Right lobe of liver (tissue), 6 donors: ENCODE results near the gene ERI3. TPM values are rescaled to one million over a fixed set of nuclear protein-coding genes. Genes with fewer than 3 reads are reported as not detected.

Source experiments
- ATAC-seq, 4 donors: fragments of 200-7000 bp; cut with Tn5 transposase; one replicate each; pipeline ENCODE4 v1.9.1; 2020; ENCODE audit warnings: mild to moderate bottlenecking in 4 of 4, moderate library complexity in 4 of 4
- DNase-seq, 3 donors: peaks; one replicate each; pipeline ENCODE4 v3.0.0-alpha.2; 2020
- H3K27ac ChIP-seq, 3 donors: fragments of 200-600 bp; one replicate each; pipeline ENCODE4 v1.8.0; 2022
- H3K27me3 ChIP-seq, 2 donors: fragments of 200-600 bp; one replicate each; pipeline ENCODE4 v1.8.0; 2022
- H3K36me3 ChIP-seq, 4 donors: fragments of 200-600 bp; sonication (generic) in 1 of 4; one replicate each; pipeline versions ENCODE4 v1.5.1 to v1.8.0; 2017 to 2022; ENCODE audit warnings: control low read depth in 1 of 4
- H3K4me1 ChIP-seq, 4 donors: fragments of 200-600 bp; sonication (generic) in 1 of 4; one replicate each; pipeline versions ENCODE4 v1.5.1 to v1.8.0; 2017 to 2022; ENCODE audit warnings: control low read depth in 1 of 4
- H3K4me3 ChIP-seq, 3 donors: fragments of 200-600 bp; one replicate each; pipeline ENCODE4 v1.8.0; 2022
- H3K9me3 ChIP-seq, 4 donors: fragments of 200-600 bp; sonication (generic) in 1 of 4; one replicate each; pipeline versions ENCODE4 v1.5.1 to v1.8.0; 2017 to 2022; ENCODE audit warnings: control low read depth in 1 of 4
- CTCF ChIP-seq, 4 donors: fragments of 200-600 bp in 3 of 4; fragments of 450-650 bp in 1 of 4; IDR thresholded peaks; one replicate each; pipeline versions ENCODE4 v1.5.1 to v1.8.0; 2016 to 2022; ENCODE audit warnings: antibody characterized with exemption in 4 of 4, mild to moderate bottlenecking in 2 of 4
- POLR2A ChIP-seq: fragments of 450-650 bp; IDR thresholded peaks from one replicate; pipeline ENCODE4 v1.6.1; 2017; ENCODE audit warnings: antibody characterized with exemption, mild to moderate bottlenecking
- WGBS: methylation state at CpG from one replicate; pipeline ENCODE4 v1.1.6; 2018; ENCODE audit warnings: low coverage, low lambda C conversion rate; ENCODE audit not compliant: insufficient coverage; ENCODE audit errors: missing lambda C conversion rate; 5-methylcytosine and 5-hydroxymethylcytosine counted together
- intact Hi-C, 2 donors: fragments of 100-400 bp; cut with DNase I; formaldehyde crosslinking; loops; one replicate each; pipeline versions ENCODE4 v1.11.2 to v1.14.1; 2022
- total RNA-seq, 6 experiments: library from RNA; depleted of rRNA in 2 of 6; stranded (reverse); fragments of >200 nt in 2 of 6; fragmentation: NEBNext Ultra II Directional in 3 of 6; extraction: Animal tissue kit (Norgen Biotek cat#: 25700) in 3 of 6; gene quantifications; one replicate each; pipeline versions ENCODE4 v1.1.0 to v1.2.4, GENCODE V29; 2016 to 2023
- donor health status: DM: no; HTN: yes; CAD: no.
- donor health status: DM: no; HTN: no; CAD: no.
- donor health status: DM: no; HTN: no; CAD: no.
- donor health status: DM: no; HTN: yes; CAD: no.
- donor health status: DM: no; HTN: yes; CAD: no.

Gene ERI3
- total RNA-seq, 6 experiments from 2014 or later = 20.6 to 30.6 (median 23.8) TPM

GRCh38 chr1:44354268-44354839 is 703 bp downstream of the ERI3 start:
- Histone ChIP-seq H3K4me3 (peak overlapping the region; percentile 75 to 87 (median 85)), H3K27ac (no peak overlapping the region), H3K36me3 (no peaks in the 10 kb centered on the region), H3K4me1 (peaks cover 0 to 9% (median 3%) of the 10 kb centered on the region in 4 donors), H3K27me3 (no peaks in the 10 kb centered on the region), H3K9me3 (no peaks in the 10 kb centered on the region)
- intact Hi-C loops = no loop called here
- TF ChIP-seq POLR2A (no peak), CTCF (IDR thresholded peaks at IDR 0.05) (no peak)
- ATAC-seq (no peak), DNase-seq (no peak)
- WGBS = 53% methylated on average over 10 of the region's 10 CpGs

- DNase-seq = no peak
- TF ChIP-seq POLR2A = no peak
- TF ChIP-seq CTCF (IDR thresholded peaks at IDR 0.05) = no peak
- intact Hi-C loops = no loop called here
- Histone ChIP-seq H3K27ac (no peak overlapping the region), H3K4me3 (no peak overlapping the region), H3K36me3 (no peaks in the 10 kb centered on the region), H3K27me3 (no peaks in the 10 kb centered on the region), H3K4me1 (peaks cover 0 to 9% (median 3%) of the 10 kb centered on the region in 4 donors), H3K9me3 (no peaks in the 10 kb centered on the region)
- ATAC-seq = no peak
- 71% methylated on average over 1 of the region's 1 CpG for WGBS
Measured at GRCh38 chr1:44353604-44354003, 1.5 kb downstream of the ERI3 start.

DNA sequence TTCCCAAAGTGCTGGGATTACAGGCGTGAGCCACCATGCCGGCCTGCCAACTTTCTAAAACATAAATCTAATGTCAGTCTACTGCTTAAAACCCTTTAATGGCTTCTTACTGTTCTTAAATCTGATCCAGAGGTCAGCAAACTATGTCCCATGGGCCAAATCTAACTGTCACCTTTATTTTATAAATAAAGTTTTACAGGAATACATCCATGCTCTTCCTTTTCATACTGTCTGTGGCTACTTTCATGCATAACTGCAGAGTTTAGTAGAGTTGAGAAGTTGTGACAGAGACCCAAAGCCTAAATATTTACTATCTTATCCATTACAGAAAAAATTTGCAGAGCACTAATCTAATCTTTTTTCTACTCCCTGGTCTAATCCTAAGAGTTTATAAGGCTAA is 3.8 kb downstream of the ERI3 start:
- ATAC-seq (no peak), DNase-seq (no peak)
- Histone ChIP-seq H3K27ac (no peak overlapping the region), H3K27me3 (no peaks in the 10 kb centered on the region), H3K4me3 (no peak overlapping the region), H3K9me3 (no peaks in the 10 kb centered on the region), H3K4me1 (peaks cover 0 to 9% (median 3%) of the 10 kb centered on the region in 4 donors), H3K36me3 (no peaks in the 10 kb centered on the region)
- intact Hi-C loops = no loop called here
- 94% methylated on average over 2 of the region's 2 CpGs for WGBS
- TF ChIP-seq CTCF (IDR thresholded peaks at IDR 0.05) (no peak), POLR2A (no peak)

DNA sequence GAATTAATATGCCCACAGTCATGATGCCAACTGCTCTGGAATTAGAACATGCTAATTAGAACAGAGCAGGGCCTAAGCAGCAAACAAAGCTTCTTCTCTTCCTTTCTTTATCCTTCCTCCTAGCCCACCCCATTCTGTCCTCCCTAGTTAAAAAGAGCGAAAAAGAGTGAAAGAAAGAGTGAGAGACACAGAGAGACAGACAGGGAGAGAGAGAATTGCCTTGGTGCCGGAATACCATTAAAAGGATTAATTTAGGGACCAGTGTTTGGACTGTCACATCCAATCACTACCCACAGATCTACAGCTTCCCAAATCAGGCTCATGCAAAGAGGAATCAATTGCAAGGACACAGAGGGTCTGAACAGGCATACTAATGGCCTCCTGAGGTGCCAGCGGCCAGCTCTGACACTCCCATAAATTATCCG is 7.0 kb downstream of the ERI3 start:
- no peak overlapping the region for H3K27ac ChIP-seq
- no peak for TF ChIP-seq CTCF (IDR thresholded peaks at IDR 0.05)
- no peak for TF ChIP-seq POLR2A
- H3K36me3 ChIP-seq = no peaks in the 10 kb centered on the region
- ATAC-seq (no peak), DNase-seq (no peak)
- 91% methylated on average over 4 of the region's 4 CpGs for WGBS
- no peaks in the 10 kb centered on the region for H3K9me3 ChIP-seq
- H3K4me1 ChIP-seq = no peaks in the 10 kb centered on the region
- intact Hi-C loops = no loop called here
- H3K4me3 ChIP-seq = no peak overlapping the region
- no peaks in the 10 kb centered on the region for H3K27me3 ChIP-seq

DNA sequence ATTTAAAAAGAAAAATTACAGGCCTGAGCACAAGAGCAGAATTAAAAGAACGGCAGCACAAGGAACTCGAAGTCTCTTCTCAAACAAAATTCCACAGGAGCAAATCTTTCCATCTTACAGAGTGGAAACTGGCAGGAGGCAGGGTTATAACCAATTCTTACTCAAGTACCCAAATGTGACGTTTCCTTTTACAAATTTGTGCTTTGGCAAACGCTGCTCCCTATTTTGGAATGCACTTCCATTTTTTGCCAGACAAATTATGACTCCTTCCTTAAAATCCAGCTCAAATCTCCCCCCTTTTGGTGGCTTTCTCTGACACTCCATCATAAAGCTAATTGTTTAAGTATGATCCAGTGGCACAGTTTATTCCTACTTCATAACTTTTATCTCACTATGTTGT is 7.8 kb downstream of the ERI3 start:
- Histone ChIP-seq H3K4me3 (no peak overlapping the region), H3K27ac (no peak overlapping the region), H3K36me3 (no peaks in the 10 kb centered on the region), H3K4me1 (no peaks in the 10 kb centered on the region), H3K9me3 (no peaks in the 10 kb centered on the region), H3K27me3 (no peaks in the 10 kb centered on the region)
- no peak for DNase-seq
- intact Hi-C loops = no loop called here
- TF ChIP-seq POLR2A = no peak
- TF ChIP-seq CTCF (IDR thresholded peaks at IDR 0.05) = no peak
- WGBS = 78% methylated on average over 4 of the region's 4 CpGs
- no peak for ATAC-seq
